AML-193 (cell line): ENCODE data around the gene CDYL2.
A peak's percentile ranks its signal among the peaks of the same experiment; 100 is the strongest.

Experiments used
- DNase-seq, 2 experiments: peaks; one replicate each; lab custom pipeline; 2025; lab: John Stamatoyannopoulos, UW

Gene CDYL2

DNA sequence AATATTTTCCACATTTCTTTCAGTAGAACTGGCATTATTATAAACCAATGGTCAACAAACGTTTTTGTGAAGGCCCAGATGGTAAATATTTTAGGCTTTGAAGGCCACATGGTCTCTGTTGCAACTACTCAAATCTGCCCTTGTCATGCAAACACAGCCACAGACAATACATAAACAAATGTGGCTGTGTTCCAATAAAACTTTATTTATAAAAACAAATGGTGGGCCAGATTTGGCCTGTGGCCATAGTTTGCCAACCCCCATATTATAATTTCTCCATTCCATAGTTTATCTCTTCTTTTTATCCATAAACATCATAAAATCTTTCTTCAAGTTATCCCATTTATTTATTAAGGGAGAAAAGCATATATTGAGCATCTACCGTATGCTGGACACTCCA lies 98.8 kb downstream of the CDYL2 start:
- no peak for DNase-seq

DNA sequence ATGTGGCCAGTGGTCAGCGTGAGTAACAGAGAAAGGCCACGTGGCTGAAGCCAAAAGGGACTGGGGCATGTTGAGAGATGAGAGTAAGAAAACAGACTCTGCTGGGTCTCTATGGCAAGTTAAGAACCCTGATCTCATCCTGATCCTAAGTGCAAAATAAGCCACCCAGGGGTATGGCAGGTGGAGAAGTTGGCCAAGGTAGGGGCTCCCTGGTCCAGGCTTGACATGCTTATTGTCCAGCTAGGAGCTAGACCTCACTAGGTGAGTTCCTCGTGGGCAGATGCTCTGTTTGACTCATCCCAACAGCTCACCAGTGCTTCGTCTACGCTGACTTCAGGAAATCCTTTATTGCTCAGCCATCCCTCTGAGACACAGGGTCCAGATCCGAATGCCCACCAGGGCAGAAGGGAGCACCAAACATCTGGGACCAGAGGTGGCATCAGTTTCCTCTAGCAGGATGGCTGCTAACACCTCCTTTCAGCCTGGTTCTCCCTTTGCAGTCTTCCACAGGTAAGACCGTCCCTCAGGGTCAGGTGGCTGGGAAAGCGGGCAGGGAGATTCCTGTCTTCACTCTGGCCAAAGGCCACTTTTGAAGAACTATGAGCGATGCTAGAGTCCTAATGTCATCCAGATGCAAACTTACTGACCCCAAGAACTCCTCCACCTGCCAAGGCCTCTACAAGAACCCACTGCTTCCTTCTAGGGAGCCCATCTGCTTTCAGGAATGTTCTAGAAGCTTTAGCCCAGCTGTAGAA lies 99.5 kb downstream of the CDYL2 start:
- DNase-seq = no peak

DNA sequence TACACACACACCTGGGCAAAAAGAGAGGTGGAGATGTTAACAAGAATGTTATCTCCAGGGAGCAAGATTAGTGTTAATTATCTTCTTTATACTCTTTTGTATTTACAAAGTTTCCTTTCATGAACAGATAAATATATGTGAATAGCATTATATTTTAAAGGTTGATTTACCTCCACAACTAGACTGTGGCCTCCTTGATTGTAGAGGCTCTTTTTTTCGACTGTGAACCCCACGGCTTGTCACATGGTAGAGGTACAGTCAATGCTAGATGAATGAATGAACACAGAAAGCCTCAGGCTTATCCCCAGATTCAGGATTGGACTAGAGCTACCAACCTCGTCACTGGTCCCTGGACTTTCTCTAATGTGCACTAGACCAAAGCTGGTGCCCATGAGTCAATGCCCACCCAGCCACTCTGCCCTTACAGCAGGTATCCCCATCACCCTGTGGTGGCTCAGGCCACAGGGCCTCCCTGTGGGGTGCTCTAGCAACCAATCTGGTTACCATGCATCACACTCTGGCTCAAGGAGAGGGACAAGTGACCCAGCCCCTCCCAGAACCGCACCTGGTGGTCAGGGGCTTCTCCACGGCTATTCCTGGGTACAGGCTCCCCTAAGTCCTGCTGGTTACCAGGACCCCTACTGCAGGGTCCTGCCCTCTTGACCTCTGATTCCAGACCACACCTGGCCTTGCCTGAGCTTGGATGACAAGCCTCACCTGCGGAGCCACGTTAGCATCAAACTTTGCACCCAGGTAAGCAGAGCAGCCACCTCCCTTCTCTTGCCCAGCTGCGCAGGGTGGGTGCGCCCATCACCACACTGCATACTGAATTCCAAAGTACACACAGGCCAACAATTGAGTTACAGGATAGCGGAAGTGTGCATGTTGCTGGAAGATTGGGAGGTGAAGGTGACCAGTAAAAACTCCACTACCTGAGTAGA lies 101.0 kb downstream of the CDYL2 start:
- no peak for DNase-seq

DNA sequence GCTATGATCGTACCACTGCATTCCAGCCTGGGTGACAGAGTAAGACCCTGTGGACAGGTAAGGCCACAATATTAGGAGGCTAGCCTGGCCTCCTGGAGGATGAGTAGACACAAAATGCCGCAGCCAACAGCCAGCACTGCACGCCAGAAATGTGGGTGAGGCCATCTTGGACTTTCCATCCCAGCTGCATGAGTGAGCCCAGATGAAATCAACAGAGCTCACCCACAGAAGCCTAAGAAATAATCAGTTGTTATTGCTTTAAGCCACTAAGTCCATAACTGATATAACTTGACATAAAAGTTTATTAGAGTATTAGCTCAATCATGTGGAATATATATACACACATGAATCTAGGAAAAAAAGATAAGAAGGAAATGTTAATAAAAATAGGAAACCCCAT lies 101.7 kb downstream of the CDYL2 start:
- no peak for DNase-seq

DNA sequence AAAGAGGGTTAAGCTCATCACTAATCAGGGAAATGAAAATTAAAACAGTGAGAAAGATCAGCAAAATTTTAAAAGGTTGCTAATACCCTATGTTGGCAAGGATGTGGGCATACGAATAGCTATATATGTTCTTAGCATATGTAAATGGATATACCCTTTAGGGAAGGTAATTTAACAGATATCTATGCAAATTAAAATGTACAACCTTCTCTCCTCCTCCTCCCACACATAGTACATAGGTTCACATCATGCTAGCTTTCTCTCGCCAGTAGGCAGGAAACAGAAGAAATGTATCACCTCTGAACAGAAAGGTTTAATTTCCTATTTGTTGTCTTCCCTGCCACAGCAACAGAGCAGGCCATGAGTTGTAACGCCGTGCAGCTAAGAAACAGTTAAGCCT lies 103.8 kb downstream of the CDYL2 start:
- DNase-seq = no peak

DNA sequence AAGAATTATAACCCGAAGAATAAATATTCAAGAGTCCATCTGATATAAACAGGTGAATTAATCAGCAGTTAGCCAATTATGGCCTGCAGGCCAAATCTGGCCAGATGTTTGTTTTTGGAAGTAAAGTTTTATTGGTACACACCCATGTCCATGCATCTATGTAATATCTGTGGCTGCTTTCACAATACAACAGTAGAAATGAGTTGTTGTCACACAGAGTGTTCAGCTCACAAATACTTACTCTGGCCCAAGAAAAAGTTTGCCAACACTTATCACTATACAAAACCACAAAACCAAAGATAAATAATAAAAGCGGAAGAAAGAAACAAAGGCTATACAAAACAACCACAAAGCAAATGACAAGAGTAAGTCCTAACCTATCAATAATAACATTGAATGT lies 109.4 kb downstream of the CDYL2 start:
- DNase-seq = no peak

DNA sequence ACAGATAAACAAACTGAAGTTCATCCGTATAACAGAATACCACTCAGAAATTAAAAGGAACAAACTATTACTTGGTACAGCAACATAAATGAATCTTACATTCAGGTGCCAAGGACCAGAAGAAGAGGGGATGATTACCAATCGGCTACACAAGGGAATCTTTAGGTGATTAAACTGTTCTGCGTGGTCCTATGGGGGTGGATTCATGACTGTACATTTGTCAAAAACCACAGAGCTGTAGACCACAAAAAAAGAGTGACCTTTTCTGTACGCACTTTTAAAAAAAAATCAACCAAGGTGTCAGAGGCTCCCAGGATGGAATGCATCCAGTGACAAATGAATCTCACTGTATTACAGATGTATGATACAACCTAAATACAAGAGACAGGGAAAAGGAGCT lies 110.8 kb downstream of the CDYL2 start:
- no peak for DNase-seq

DNA sequence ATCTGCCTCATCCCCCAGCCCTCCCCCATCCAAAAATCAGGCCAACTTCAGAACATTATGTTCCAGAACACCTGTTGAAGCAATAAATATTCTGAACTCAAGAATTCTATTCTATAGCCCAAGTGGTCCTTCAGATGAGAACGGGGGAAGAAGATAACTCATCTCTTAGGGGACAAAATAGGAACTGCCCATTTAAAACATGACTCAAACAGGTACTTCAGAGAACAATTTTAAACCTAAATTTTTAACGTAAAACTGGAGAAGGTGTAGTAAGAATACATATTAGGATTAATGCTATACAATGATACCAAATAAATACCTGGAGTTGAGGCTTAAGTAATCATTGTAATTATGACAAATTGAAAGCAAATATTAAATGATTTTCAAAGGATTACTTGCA lies 112.1 kb downstream of the CDYL2 start:
- DNase-seq = no peak

DNA sequence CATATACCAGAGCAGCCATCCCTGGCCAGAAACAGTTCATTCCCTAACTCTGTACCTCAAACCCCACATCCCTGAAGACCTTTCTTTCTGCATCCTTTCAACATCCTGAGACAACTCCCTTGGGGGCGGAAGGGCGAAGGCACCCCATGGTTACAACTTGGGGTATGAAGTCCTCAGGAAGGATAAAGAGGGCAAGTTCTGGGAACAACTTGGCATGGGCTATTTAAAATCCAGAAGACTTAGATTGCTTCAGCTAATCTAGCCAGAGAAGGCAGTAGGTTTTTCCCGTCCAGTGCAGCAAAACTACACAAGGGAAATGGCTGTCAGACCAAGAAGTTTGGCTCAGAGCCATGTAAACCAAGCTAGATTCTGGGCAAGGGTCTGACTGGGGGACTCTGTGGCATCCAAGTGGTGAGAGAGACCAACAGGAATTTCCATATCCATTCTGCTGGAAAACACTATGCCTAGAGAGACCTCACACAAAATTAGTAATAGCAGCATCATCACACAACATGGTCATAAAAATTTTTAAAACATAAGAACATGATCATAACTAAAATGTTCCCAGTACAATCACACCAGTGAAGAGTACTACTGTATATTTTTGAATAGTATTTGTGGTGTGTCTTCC lies 113.2 kb downstream of the CDYL2 start:
- no peak for DNase-seq

DNA sequence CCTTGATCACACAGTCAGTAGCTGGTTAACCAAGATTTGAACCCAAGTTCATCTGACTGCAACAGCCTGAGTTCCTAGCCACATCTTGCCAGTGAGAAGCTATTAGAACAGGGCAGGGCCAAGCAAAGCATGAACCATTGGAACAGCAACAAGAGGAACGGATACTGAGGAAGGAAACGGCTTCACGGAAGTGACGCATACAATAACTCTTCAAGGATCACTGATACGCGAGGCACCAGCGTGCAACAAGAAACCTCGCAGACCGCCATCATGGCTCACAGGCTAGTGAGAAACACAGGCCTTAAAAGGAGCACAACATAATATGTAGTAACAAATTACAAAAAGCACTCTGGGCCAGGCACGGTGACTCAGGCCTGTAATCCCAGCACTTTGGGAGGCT lies 114.9 kb downstream of the CDYL2 start:
- no peak for DNase-seq

DNA sequence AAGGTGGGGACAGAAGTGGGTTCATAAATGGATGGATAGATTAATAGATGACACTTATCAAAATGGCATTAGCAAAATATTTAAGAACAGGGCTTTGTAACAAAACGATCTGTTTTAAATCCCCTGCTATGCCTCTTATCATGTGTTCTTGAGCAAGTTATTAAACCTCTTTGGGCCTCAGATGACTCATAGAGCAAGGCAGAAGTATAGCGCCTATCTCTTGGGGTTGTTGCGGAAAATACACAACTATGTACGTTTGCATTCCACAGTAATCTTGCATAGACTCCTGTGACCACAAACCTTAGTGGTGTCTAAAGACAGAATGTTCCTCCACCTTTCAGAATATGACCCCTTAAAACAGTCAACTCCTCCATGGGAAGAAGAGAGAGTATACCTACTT lies 116.8 kb downstream of the CDYL2 start:
- DNase-seq = no peak

DNA sequence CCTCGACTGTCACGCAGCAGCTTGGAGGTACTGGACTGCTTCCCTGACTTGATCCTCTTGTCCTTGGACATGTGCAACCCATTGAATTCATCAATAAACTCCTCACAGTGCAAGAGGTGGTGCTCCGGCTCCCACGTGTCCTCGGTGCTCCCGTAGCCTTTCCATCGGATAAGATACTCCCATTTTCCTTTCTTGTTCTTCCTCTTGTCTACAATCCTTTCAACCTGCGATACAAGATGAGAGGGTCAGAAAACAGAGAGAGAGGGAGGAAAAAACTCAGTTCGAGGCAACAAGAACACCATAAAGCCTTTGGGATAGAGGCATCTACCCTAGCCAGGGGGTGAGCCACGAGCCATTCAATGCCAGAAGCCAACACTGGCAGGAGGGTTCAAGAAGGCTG lies 119.5 kb downstream of the CDYL2 start:
- DNase-seq = no peak

DNA sequence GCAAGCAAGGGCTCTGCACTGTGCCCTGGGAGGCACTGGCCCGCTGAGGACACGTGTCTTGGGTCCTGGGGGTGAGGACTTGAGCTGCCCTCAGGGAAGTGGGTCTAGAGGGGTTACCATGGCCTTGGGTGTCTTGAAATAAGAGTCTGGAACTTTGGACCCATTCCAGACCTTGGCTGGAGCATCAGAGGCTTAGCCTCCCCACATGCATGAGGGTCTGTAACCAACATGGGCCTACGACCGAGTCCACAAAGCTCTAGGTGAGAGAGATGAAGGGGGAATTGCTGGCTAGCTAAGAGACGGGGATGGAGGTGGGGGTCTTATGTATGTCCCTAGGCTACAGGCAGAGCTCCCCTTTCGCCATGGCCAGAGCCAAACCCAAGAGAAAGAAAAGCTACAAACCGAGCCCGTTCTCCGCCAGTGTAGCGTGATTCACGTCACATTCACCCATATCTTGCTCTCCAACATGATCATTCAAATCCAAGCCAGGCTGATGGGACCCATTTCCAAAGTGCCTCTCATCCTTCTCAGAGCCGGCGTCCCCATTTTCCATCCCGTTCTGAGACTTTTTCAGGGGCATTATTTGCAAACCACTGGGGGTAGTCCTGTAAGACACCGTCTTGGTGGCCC lies 120.1 kb downstream of the CDYL2 start:
- no peak for DNase-seq

DNA sequence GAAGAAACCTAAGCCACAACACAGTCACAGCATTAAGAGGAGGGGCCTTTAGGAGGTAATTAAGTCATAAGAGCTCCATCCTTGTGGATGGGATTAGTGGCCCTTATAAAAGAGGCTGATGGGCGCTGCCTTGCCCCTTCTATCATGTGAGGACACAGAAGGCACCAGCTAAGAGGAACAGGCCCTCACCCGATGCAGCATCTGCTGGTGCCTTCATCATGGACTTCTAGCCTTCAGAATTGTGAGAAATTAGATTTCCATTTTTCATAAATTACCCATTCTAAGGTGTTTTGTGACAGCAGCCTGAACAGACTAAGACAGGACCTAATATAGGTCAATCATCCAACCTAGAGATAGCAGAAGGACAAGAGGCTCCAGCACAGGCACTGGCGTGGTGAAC lies 120.8 kb downstream of the CDYL2 start:
- no peak for DNase-seq

DNA sequence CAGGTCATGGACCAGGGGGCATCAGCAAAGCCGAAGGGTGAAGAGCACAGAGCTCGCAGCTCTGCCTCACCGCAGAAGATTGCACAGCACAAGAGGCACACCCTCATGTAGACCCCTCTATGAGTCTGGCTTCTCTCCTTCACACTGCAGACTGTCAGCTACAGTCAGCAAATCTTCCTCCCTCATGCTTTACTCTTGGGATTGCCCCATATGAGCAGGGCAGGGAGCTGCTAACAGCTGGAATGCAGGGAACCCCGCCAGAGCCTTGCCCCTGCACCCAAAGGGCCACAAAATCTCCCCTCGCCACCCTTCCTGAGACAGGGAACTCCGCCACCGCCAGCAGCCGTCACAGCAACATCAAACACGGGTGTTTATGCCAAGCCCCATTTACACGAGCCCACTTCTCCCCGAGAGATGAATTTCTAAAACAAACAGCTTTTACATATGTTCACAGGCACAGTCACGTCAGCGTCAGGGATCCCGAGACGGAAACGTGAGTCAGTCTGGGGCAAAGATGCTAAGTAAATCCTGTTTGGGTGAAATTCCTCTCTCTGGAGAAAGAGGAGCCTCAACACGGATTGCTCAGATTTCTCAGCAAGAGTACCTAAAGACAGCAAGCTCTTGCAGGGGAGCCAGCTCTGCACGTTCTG lies 121.9 kb downstream of the CDYL2 start:
- DNase-seq = no peak

DNA sequence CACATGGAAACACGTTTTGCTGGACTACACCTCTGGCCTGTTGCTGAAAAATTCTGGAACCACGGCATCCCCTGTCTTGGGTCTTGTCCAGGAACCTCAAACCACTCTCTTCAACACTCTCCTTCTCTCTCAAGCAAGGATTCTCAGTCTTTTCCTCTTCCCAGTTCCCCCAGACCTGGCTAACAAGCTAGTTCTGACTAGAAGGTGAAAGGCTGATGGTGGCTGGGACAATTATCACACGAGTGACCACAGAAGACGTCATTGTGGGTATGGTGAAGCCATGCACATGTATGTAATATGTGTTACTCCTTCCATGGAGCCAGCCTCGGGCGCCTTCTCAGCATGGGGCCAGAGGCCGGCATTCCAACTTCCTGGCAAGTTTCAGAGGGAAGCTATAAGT lies 123.0 kb downstream of the CDYL2 start:
- DNase-seq = no peak

DNA sequence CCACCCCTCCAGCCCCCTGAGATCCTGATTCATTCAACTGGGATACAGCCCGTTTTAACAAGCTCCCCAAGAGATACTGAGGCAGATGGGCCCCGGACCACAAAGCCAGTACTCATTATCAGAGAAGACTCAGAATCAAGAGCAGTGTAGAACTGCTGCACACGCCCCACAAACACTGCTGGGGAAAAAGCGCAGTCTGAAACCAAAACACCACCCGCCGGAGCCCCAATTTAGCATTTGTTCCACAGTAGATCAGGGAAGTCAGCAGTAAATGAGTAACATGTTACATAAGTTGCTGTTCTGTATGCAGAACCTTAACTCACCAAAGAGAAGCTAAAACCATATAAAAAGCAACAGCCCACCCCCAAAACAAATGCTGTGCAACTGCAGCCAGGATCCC lies 123.6 kb downstream of the CDYL2 start:
- no peak for DNase-seq

DNA sequence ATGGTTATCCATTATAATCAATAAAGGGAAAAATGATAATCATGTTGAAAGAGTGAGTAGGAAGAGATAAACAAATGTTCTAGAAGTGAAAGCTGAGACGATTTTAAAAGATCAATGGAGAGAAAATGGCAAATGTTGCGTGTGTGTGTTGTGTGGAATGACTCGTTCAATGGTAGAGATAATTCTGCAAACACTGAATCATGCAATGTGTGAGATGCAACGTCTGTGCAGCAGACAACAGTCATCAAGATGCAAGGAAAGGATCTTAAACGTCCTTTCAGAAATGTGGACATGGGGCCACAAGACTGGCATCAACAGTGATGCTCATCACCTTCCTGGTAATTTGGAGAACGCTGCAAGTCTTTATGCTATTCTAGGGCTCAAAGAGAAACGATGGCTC lies 124.4 kb downstream of the CDYL2 start:
- DNase-seq = no peak

DNA sequence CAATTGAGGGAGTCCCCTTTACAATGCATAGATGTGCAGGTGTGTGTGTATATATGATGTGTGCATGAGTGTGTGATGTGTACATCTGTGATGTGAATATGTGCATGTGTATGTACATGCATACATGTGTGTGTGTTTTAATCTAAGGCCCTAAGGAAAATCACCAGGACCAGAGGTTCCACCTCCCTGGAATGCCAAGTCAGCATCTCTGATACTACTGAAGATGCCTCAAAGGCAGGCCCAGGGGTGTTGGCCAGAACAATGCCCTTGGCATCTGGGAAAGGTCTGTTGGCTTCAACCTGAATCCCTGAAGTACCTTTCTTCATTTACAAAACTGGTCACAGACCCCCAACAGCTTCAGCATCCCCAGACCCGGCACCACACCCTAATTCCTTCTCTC lies 129.5 kb downstream of the CDYL2 start:
- no peak for DNase-seq

DNA sequence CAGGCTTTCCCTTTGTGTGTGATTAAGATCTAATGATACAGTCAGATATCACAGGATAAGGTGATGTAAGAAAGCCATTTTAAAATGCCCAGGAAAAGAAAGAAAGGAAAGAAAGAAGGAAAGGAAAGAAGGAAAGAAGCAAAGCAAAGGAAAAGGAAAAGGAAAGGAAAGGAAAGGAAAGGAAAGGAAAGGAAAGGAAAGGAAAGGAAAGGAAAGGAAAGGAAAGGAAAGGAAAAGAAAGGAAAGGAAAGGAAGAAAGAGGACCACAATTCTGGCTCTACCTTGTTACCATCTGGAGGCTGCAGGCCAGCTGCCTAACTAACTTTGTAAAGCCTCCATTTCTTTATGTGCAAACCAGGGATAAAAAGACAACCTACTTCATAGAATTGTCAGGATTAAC lies 132.0 kb downstream of the CDYL2 start:
- DNase-seq = no peak

DNA sequence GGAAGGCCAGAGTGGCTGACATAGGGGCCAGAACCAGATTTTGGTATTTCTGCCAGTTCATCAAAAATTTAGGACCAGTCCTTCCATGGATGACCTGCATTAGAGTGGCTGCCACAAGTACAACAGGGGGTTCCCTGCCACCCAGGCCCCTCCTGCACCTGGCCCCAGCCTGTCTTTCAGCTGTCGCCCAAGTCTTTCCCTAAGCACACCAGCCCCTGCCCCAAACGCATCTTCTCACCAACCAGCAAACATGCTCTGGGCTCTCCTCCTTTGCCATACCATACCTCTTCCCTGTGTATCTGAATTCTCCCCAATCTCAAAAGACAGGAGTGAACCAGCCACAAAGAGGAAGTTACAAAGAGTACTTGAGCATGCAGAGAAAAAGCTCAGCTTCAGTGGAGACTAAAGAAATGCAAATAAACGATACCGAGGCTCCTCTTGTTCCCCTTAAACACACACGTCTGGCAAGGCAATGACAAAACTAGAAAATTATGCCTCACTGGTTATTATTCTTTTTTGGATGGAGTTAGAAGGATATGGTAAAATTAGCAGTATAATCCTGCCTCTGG lies 133.0 kb downstream of the CDYL2 start:
- DNase-seq = peak in 1 of 2 experiments; percentile 2
